GM12878 (cell line): ENCODE measurements around the gene ECHDC1. TPM values are rescaled to one million over a fixed set of nuclear protein-coding genes. Genes with fewer than 3 reads are reported as not detected.

Experiments
- ATAC-seq: fragments of 200-7000 bp; cut with Tn5 transposase; 3 replicates; pipeline ENCODE4 v1.9.1; 2020; ENCODE audit warnings: mild to moderate bottlenecking, moderate library complexity
- BruUV-seq: library from RNA; stranded (reverse); fragments of 400-500 nt; replicated peaks from 2 replicates; lab custom pipeline; 2021; lab: Mats Ljungman, UMichigan
- CTCF ChIA-PET: fragments of 300-600 bp; sonication (Branson Sonifier 250); formaldehyde crosslinking; extraction: SDS; loops from one replicate; lab custom pipeline; 2021; ENCODE audit warnings: inconsistent platforms; lab: Yijun Ruan, JAX
- POLR2A ChIA-PET: fragments of 350-600 bp; formaldehyde crosslinking; extraction: SDS; loops from one replicate; lab custom pipeline; 2021; ENCODE audit warnings: inconsistent platforms; lab: Charles Lee
- RAD21 ChIA-PET: fragments of 300-600 bp; sonication (Branson Sonifier 250); formaldehyde crosslinking; loops from one replicate; lab custom pipeline; 2023; ENCODE audit warnings: antibody characterized with exemption; ENCODE audit not compliant: unreplicated experiment; lab: Charles Lee
- SMC1A ChIA-PET: fragments of 300-600 bp; sonication (Branson Sonifier 250); formaldehyde crosslinking; loops from one replicate; lab custom pipeline; 2023; ENCODE audit not compliant: unreplicated experiment, uncharacterized antibody; lab: Charles Lee
- DNase-seq: peaks from one replicate; pipeline ENCODE4 v3.0.0-alpha.2; 2011; ENCODE audit warnings: low read depth, low spot score
- FAIRE-seq: peaks from 3 replicates; lab custom pipeline; 2011; peaks lifted over from hg19 to GRCh38; lab: Jason Lieb, UNC
- H2AFZ ChIP-seq: 2 replicates; pipeline ENCODE4 v1.6.0; 2011; ENCODE audit warnings: low read depth, low read length, control low read depth; ENCODE audit not compliant: control insufficient read depth
- H3K27ac ChIP-seq: 2 replicates; pipeline ENCODE4 v1.5.1; 2011; ENCODE audit warnings: control low read depth; ENCODE audit not compliant: control insufficient read depth, insufficient read depth
- H3K27me3 ChIP-seq, 2 experiments: replicated peaks in 1 of 2; 2 replicates each; pipeline versions ENCODE4 v1.6.0 to v1.6.1; 2011; ENCODE audit warnings: low read length in 1 of 2; ENCODE audit not compliant: control insufficient read depth in 2 of 2, insufficient read depth in 2 of 2
- H3K36me3 ChIP-seq, 2 experiments: 2 replicates each; pipeline ENCODE4 v1.5.1; 2011; ENCODE audit warnings: low read length in 1 of 2; ENCODE audit not compliant: control insufficient read depth in 2 of 2, insufficient read depth in 2 of 2
- H3K4me1 ChIP-seq: 2 replicates; pipeline ENCODE4 v1.6.1; 2011; ENCODE audit warnings: mild to moderate bottlenecking, low read length, moderate library complexity, mixed read lengths; ENCODE audit not compliant: control insufficient read depth, insufficient read depth
- H3K4me2 ChIP-seq: 2 replicates; pipeline ENCODE4 v1.6.0; 2011; ENCODE audit warnings: control low read depth; ENCODE audit not compliant: control insufficient read depth, insufficient read depth
- H3K4me3 ChIP-seq: fragments of 200-600 bp; sonication (generic); 2 replicates; pipeline ENCODE4 v1.5.1; 2016
- H3K79me2 ChIP-seq: 2 replicates; pipeline ENCODE4 v1.6.0; 2011; ENCODE audit warnings: low read length; ENCODE audit not compliant: control insufficient read depth, insufficient read depth
- H3K9ac ChIP-seq: 2 replicates; pipeline ENCODE4 v1.8.0; 2011; ENCODE audit warnings: low read length, control low read depth, mixed read lengths; ENCODE audit not compliant: control insufficient read depth, insufficient read depth
- H3K9me3 ChIP-seq: replicated peaks from 3 replicates; pipeline ENCODE4 v1.5.1; 2011; ENCODE audit warnings: mild to moderate bottlenecking, low read length; ENCODE audit not compliant: control insufficient read depth, insufficient read depth
- H4K20me1 ChIP-seq: 2 replicates; pipeline ENCODE4 v1.6.0; 2011; ENCODE audit not compliant: control insufficient read depth, insufficient read depth
- BRCA1 ChIP-seq: IDR thresholded peaks from 2 replicates; pipeline ENCODE4 v1.6.1; 2011; ENCODE audit warnings: low read depth, low read length, improper control_type of control experiment
- RELB ChIP-seq: fragments of 450-650 bp; IDR thresholded peaks from 2 replicates; pipeline ENCODE4 v1.6.1; 2017; ENCODE audit warnings: low read depth, mild to moderate bottlenecking, moderate library complexity
- SMARCA5 ChIP-seq: fragments of 450-650 bp; IDR thresholded peaks from 2 replicates; pipeline ENCODE4 v1.6.1; 2017; ENCODE audit warnings: mild to moderate bottlenecking
- SUZ12 ChIP-seq: fragments of 200-600 bp; sonication (generic); IDR thresholded peaks from one replicate; pipeline ENCODE4 v1.6.1; 2018; ENCODE audit warnings: antibody characterized with exemption, mild to moderate bottlenecking; ENCODE audit not compliant: unreplicated experiment
- TAF1 ChIP-seq: IDR thresholded peaks from 2 replicates; pipeline ENCODE4 v1.6.1; 2011; ENCODE audit warnings: mild to moderate bottlenecking, low read depth, low read length, borderline replicate concordance
- ZNF274 ChIP-seq: IDR thresholded peaks from one replicate; pipeline ENCODE4 v1.8.0; 2011; ENCODE audit not compliant: insufficient read length, insufficient read depth
- WGBS: methylation state at CpG from one replicate; pipeline ENCODE4 v1.1.6; 2016; ENCODE audit warnings: low lambda C conversion rate; ENCODE audit not compliant: insufficient replicate concordance, insufficient coverage; ENCODE audit errors: missing lambda C conversion rate; 5-methylcytosine and 5-hydroxymethylcytosine counted together
- in situ Hi-C: fragments of 300-500 bp; cut with MboI; formaldehyde crosslinking; loops from 9 replicates; pipeline ENCODE4 v1.14.3; 2018; ENCODE audit warnings: mixed read lengths
- intact Hi-C: fragments of 100-400 bp; cut with micrococcal nuclease; formaldehyde crosslinking; loops from one replicate; pipeline ENCODE4 v1.14.2; 2022; ENCODE audit not compliant: unreplicated experiment
- polyA plus RNA-seq, 11 experiments: library from polyadenylated mRNA; depleted of rRNA in 4 of 11; unstranded in 6 of 11; stranded (reverse) in 5 of 11; fragments of >200 nt; fragmentation: Nextera tagmentation in 4 of 11; fragmentation: Illumina TruSeq in 1 of 11; extraction: Ambion mirVana in 4 of 11; extraction: Trizol in 1 of 11; gene quantifications; 1 replicate in 1 of 11; 2 replicates in 10 of 11; pipeline versions ENCODE4 v1.2.1 to v1.2.3, GENCODE V29; 2011 to 2016; ENCODE audit warnings: inconsistent platforms in 2 of 11, missing spikeins in 2 of 11, low read depth in 1 of 11
- total RNA-seq, 4 experiments: library from RNA; depleted of rRNA in 3 of 4; stranded (reverse); fragments of >200 nt in 3 of 4; fragmentation: Illumina TruSeq in 1 of 4; extraction: Trizol in 1 of 4; gene quantifications; 2 replicates each; pipeline versions ENCODE4 v1.2.1 to v1.2.3, GENCODE V29; 2013 to 2021
- TF ChIP-seq, protein P1 (sequence below): IDR thresholded peaks from 2 replicates; pipeline ENCODE4 v1.6.1; 2011; ENCODE audit warnings: borderline replicate concordance, low read depth, mild to moderate bottlenecking, moderate library complexity, mixed read lengths, low read length; ENCODE audit not compliant: insufficient read depth; ENCODE audit errors: extremely low read length
- TF ChIP-seq, protein P2 (sequence below): IDR thresholded peaks from 2 replicates; pipeline ENCODE4 v1.6.1; 2012; ENCODE audit warnings: low read length, inconsistent platforms
- TF ChIP-seq, protein P3 (sequence below): fragments of 150-350 bp; IDR thresholded peaks from 2 replicates; pipeline ENCODE4 v1.6.1; 2014; ENCODE audit warnings: mild to moderate bottlenecking, low read depth, low read length
- TF ChIP-seq, protein P4 (sequence below): fragments of 450-650 bp; conservative IDR thresholded peaks from 2 replicates; pipeline ENCODE4 v1.6.1; 2017; ENCODE audit warnings: mild to moderate bottlenecking, moderate library complexity
- TF ChIP-seq, protein P5 (sequence below): IDR thresholded peaks from 2 replicates; pipeline ENCODE4 v1.6.1; 2012; ENCODE audit warnings: low read depth, low read length, improper control_type of control experiment

ECHDC1 gene
- total and polyA plus RNA-seq, 10 of the 15 experiments (the other 5 are each of a cell fraction or from before 2014, with no cell fraction given), result 46.2 to 111 (median 70.7) TPM

GRCh38 chr6:127299522-127300240, 43.7 kb downstream of the ECHDC1 start:
- H3K79me2 ChIP-seq, result no peaks in the 10 kb centered on the region; the same call in 1 of the 2 replicates
- intact Hi-C loops, result no loop called here
- in situ Hi-C loops, result loop anchor here (10.0 to 25.0 kb wide), 2 partner anchors 235 to 1512 kb away; partner anchors contain the start of gene NCOA7

More at GRCh38 chr6:127299522-127300240, 43.7 kb downstream of the ECHDC1 start:
- no peak overlapping the region for H2AFZ ChIP-seq
- H4K20me1 ChIP-seq, result no peaks in the 10 kb centered on the region
- RAD21 ChIA-PET, result interaction anchor here (1.3 to 3.5 kb wide), 4 partner anchors 8 to 217 kb away, joined by 3 to 17 read pairs (median 6); no protein-coding TSS in a partner anchor
- no peak overlapping the region for H3K4me2 ChIP-seq
- no peaks in the 10 kb centered on the region for H3K27me3 ChIP-seq
- no peak overlapping the region for H3K27ac ChIP-seq
- no peak overlapping the region for H3K4me3 ChIP-seq
- no peaks in the 10 kb centered on the region for H3K9me3 ChIP-seq
- TF ChIP-seq BRCA1 (no peak), RELB (no peak), ZNF274 (no peak), SMARCA5 (no peak), TAF1 (no peak), SUZ12 (no peak)
- TF ChIP-seq, protein P1, sequence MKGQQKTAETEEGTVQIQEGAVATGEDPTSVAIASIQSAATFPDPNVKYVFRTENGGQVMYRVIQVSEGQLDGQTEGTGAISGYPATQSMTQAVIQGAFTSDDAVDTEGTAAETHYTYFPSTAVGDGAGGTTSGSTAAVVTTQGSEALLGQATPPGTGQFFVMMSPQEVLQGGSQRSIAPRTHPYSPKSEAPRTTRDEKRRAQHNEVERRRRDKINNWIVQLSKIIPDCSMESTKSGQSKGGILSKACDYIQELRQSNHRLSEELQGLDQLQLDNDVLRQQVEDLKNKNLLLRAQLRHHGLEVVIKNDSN, result no peak
- TF ChIP-seq, protein P2, sequence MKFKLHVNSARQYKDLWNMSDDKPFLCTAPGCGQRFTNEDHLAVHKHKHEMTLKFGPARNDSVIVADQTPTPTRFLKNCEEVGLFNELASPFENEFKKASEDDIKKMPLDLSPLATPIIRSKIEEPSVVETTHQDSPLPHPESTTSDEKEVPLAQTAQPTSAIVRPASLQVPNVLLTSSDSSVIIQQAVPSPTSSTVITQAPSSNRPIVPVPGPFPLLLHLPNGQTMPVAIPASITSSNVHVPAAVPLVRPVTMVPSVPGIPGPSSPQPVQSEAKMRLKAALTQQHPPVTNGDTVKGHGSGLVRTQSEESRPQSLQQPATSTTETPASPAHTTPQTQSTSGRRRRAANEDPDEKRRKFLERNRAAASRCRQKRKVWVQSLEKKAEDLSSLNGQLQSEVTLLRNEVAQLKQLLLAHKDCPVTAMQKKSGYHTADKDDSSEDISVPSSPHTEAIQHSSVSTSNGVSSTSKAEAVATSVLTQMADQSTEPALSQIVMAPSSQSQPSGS, result no peak
- TF ChIP-seq, protein P3, sequence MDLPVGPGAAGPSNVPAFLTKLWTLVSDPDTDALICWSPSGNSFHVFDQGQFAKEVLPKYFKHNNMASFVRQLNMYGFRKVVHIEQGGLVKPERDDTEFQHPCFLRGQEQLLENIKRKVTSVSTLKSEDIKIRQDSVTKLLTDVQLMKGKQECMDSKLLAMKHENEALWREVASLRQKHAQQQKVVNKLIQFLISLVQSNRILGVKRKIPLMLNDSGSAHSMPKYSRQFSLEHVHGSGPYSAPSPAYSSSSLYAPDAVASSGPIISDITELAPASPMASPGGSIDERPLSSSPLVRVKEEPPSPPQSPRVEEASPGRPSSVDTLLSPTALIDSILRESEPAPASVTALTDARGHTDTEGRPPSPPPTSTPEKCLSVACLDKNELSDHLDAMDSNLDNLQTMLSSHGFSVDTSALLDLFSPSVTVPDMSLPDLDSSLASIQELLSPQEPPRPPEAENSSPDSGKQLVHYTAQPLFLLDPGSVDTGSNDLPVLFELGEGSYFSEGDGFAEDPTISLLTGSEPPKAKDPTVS, result no peak
- TF ChIP-seq, protein P4, sequence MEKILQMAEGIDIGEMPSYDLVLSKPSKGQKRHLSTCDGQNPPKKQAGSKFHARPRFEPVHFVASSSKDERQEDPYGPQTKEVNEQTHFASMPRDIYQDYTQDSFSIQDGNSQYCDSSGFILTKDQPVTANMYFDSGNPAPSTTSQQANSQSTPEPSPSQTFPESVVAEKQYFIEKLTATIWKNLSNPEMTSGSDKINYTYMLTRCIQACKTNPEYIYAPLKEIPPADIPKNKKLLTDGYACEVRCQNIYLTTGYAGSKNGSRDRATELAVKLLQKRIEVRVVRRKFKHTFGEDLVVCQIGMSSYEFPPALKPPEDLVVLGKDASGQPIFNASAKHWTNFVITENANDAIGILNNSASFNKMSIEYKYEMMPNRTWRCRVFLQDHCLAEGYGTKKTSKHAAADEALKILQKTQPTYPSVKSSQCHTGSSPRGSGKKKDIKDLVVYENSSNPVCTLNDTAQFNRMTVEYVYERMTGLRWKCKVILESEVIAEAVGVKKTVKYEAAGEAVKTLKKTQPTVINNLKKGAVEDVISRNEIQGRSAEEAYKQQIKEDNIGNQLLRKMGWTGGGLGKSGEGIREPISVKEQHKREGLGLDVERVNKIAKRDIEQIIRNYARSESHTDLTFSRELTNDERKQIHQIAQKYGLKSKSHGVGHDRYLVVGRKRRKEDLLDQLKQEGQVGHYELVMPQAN, result no peak
- TF ChIP-seq, protein P5, sequence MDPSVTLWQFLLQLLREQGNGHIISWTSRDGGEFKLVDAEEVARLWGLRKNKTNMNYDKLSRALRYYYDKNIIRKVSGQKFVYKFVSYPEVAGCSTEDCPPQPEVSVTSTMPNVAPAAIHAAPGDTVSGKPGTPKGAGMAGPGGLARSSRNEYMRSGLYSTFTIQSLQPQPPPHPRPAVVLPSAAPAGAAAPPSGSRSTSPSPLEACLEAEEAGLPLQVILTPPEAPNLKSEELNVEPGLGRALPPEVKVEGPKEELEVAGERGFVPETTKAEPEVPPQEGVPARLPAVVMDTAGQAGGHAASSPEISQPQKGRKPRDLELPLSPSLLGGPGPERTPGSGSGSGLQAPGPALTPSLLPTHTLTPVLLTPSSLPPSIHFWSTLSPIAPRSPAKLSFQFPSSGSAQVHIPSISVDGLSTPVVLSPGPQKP, result no peak
- POLR2A ChIA-PET, result interaction anchor here (0.6 to 1.1 kb wide), 3 partner anchors 8 to 540 kb away, joined by 3 to 4 read pairs (median 4); no protein-coding TSS in a partner anchor
- no TSS peak for BruUV-seq
- peaks cover 5% of the 10 kb centered on the region for H3K4me1 ChIP-seq
- FAIRE-seq, result no peak
- ATAC-seq, result no peak
- 97% methylated on average over 4 of the region's 4 CpGs for WGBS
- no peak for DNase-seq
- CTCF ChIA-PET, result interaction anchor here (0.7 to 6.3 kb wide), 5 partner anchors 9 to 129 kb away, joined by 3 to 55 read pairs (median 4); partner anchors contain the start of gene RNF146
- SMC1A ChIA-PET, result interaction anchor here (0.7 to 4.1 kb wide), 6 partner anchors 8 to 120 kb away, joined by 3 to 37 read pairs (median 4); no protein-coding TSS in a partner anchor
- H3K9ac ChIP-seq, result no peak overlapping the region
- peaks cover 0 to 8% of the 10 kb centered on the region in 2 experiments; a peak in 1 of 4 replicates for H3K36me3 ChIP-seq
